ENCODE results near the gene TRPV5. TPM values are rescaled to one million over a fixed set of nuclear protein-coding genes. Genes with fewer than 3 reads are reported as not detected.

The TRPV5 gene
- total RNA-seq, 2 experiments from 2014 or later, result not detected

DNA sequence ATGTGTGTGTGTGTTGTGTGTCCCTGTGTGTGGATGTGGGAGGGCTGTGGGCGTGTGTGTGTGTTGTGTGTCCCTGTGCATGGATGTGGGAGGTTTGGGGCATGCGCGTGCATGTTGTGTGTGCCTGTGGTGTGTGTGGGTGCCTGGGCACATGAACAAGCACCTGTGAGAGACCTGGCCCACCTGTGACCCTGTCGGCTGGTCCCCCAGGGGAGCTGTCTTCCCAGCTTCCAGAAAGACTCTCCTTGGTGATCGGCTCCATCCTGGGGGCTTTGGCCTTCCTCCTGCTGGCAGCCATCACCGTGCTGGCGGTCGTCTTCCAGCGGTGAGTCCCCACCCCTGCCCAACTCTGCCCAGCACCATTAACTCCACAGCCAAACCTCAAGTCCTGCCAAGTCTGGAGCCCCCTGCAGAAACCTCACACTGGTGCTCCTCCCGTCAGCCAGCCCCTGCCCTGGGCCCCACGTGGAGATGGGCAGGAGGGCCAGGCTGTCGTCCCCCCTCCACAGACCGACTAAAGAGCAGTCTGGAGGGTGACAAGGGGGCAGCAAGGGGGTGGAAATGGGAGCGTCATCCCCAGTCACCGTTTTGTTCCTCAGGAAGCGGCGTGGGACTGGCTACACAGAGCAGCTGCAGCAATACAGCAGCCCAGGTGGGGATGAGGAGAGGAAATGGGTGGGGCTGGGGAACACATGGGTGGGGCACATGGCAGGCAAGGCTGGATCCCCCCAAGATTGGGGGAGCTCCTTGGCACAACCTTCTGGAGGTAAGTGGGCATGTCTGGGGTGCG is 66.0 kb downstream of the TRPV5 start:
- Mint-ChIP-seq H3K9me3 (ENCODE audit: low read depth) (no peaks in the 10 kb centered on the region), H3K4me1 (no peaks in the 10 kb centered on the region), H3K27ac (no peak overlapping the region), H3K4me3 (no peak overlapping the region), H3K36me3 (ENCODE audit: low read depth) (peaks cover 12% of the 10 kb centered on the region), H3K27me3 (no peaks in the 10 kb centered on the region)
- intact Hi-C loops (cut with DNase I, micrococcal nuclease), result loop anchor here in 1 of 2 experiments (5.0 kb wide), 1 partner anchor 235 kb away; no protein-coding TSS in a partner anchor
- CTCF ChIA-PET, result interaction anchor here (1.5 kb wide), 1 partner anchor 235 kb away, joined by 3 read pairs; no protein-coding TSS in a partner anchor
- DNase-seq (no peak), ATAC-seq (no peak)
- POLR2A ChIA-PET, result no interaction called here

DNA sequence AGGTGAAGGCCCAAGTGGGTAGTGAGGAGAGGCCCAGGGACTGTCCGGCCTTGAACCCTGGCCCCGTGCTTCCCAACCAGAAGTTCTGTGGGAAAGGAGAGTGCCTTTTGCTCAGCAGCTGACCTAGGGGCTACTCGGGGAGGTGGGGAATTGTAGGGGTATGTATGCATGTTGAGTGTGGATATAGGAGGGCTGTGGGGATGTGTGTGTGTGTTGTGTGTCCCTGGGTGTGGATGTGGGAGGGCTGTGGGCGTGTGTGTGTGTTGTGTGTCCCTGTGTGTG is 66.5 kb downstream of the TRPV5 start:
- intact Hi-C loops (cut with DNase I, micrococcal nuclease), result loop anchor here in 1 of 2 experiments (5.0 kb wide), 1 partner anchor 235 kb away; no protein-coding TSS in a partner anchor
- H3K9me3 Mint-ChIP-seq (ENCODE audit: low read depth), result no peaks in the 10 kb centered on the region
- H3K4me1 Mint-ChIP-seq, result no peaks in the 10 kb centered on the region
- H3K36me3 Mint-ChIP-seq (ENCODE audit: low read depth), result peaks cover 12% of the 10 kb centered on the region
- no peak for DNase-seq
- no peak for ATAC-seq
- H3K4me3 Mint-ChIP-seq, result no peak overlapping the region
- CTCF ChIA-PET, result interaction anchor here (0.6 to 1.5 kb wide), 2 partner anchors 235 to 365 kb away, joined by 3 read pairs; no protein-coding TSS in a partner anchor
- H3K27ac Mint-ChIP-seq, result no peak overlapping the region
- no peaks in the 10 kb centered on the region for H3K27me3 Mint-ChIP-seq
- POLR2A ChIA-PET, result no interaction called here

DNA sequence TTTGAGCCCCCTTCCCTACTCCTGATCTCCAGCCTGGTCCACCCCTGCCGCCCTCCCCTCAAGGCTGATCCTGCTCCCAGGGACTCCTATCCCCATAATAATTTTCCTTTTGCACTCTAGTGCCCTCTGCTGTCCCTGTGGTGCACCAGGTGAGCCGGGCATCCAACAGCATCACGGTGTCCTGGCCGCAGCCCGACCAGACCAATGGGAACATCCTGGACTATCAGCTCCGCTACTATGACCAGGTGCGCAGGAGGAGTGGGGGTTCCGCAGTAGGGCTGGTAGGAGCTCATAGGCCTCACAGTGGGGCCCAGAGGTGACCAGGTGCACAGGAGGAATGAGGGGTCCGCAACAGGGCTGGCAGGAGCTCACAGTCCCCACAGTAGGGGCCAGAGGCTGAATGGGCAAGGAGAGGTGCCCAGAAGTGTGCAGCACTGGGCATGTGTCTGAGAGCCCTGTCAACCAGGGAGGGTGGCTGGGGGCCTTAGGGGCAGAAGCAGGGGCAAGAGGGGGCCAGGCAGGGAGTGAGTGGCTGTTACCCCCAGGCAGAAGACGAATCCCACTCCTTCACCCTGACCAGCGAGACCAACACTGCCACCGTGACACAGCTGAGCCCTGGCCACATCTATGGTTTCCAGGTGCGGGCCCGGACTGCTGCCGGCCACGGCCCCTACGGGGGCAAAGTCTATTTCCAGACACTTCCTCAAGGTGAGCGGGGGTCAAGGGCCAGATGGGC is 67.0 kb downstream of the TRPV5 start:
- ChIA-PET POLR2A (no interaction called here), CTCF (interaction anchor here (0.6 to 2.6 kb wide), 4 partner anchors 11 to 563 kb away, joined by 3 to 8 read pairs (median 3); no protein-coding TSS in a partner anchor)
- ATAC-seq (peak; percentile 47), DNase-seq (peak; percentile 41)
- no peaks in the 10 kb centered on the region for H3K4me1 Mint-ChIP-seq
- peaks cover 12% of the 10 kb centered on the region for H3K36me3 Mint-ChIP-seq (ENCODE audit: low read depth)
- no peak overlapping the region for H3K4me3 Mint-ChIP-seq
- H3K27me3 Mint-ChIP-seq, result no peaks in the 10 kb centered on the region
- no peaks in the 10 kb centered on the region for H3K9me3 Mint-ChIP-seq (ENCODE audit: low read depth)
- H3K27ac Mint-ChIP-seq, result no peak overlapping the region
- intact Hi-C loops (cut with DNase I, micrococcal nuclease), result loop anchor here in 1 of 2 experiments (5.0 kb wide), 1 partner anchor 234 kb away; no protein-coding TSS in a partner anchor

DNA sequence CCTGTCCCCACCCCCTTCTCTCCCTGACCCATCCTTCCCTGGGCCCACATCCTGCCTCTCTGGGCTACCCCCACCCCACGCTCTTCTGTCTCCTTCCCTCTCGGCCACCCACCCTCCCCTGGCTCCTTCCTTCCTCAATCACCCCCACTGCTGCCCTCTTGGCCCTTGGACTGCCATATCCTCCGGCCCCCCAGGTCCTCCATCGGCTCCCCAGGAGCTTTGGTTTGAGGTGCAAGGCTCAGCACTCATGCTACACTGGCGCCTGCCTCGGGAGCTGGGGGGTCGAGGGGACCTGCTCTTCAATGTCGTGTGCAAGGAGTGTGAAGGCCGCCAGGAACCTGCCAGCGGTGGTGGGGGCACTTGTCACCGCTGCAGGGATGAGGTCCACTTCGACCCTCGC is 67.8 kb downstream of the TRPV5 start:
- intact Hi-C loops (cut with DNase I, micrococcal nuclease), result loop anchor here in 1 of 2 experiments (5.0 kb wide), 1 partner anchor 233 kb away; no protein-coding TSS in a partner anchor
- ChIA-PET POLR2A (no interaction called here), CTCF (interaction anchor here (0.7 to 2.6 kb wide), 5 partner anchors 10 to 572 kb away, joined by 3 to 8 read pairs (median 3); no protein-coding TSS in a partner anchor)
- Mint-ChIP-seq H3K9me3 (ENCODE audit: low read depth) (no peaks in the 10 kb centered on the region), H3K4me1 (no peaks in the 10 kb centered on the region), H3K4me3 (no peak overlapping the region), H3K27ac (no peak overlapping the region), H3K36me3 (ENCODE audit: low read depth) (peaks cover 12% of the 10 kb centered on the region), H3K27me3 (no peaks in the 10 kb centered on the region)
- ATAC-seq (no peak), DNase-seq (no peak)

DNA sequence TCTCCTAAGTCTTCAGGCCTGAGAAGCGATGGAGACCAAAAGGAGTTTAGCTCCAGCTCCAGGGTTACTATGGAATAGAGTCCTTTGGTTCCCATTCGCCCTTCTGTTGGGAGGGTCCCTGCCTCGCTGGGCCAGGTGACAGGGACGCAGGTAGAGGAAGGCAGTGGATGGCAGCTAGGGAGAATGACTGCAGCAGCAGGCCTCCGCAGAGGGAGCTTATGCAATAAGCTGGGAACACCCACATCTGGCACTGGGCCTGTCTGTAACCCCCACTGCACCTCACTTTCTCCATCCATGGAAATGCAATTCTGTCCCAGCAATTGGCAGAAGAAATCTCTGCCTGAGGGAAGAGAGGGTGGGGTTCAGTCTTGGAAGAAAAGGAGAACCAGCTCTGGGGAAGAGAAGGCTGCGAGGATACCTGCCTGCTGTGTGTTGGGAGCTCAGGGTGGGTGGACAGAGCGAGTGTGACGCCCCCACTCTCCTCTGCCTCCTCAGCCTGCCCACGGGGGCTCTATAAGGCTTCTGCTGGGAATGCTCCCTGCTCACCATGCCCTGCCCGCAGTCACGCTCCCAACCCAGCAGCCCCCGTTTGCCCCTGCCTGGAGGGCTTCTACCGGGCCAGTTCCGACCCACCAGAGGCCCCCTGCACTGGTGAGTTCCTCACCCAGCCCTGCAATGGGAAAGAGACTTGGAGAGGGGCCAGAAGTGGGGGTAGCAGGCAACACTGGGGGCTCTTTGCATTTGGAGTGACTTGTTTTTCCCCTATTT is 68.4 kb downstream of the TRPV5 start:
- Mint-ChIP-seq H3K27me3 (no peaks in the 10 kb centered on the region), H3K4me3 (no peak overlapping the region), H3K4me1 (no peaks in the 10 kb centered on the region), H3K36me3 (ENCODE audit: low read depth) (peaks cover 12% of the 10 kb centered on the region), H3K27ac (no peak overlapping the region), H3K9me3 (ENCODE audit: low read depth) (no peaks in the 10 kb centered on the region)
- intact Hi-C loops (cut with DNase I, micrococcal nuclease), result loop anchor here in 1 of 2 experiments (5.0 kb wide), 1 partner anchor 233 kb away; no protein-coding TSS in a partner anchor
- DNase-seq (no peak), ATAC-seq (no peak)
- ChIA-PET CTCF (interaction anchor here (0.6 to 2.6 kb wide), 7 partner anchors 9 to 573 kb away, joined by 3 to 8 read pairs (median 3); no protein-coding TSS in a partner anchor), POLR2A (no interaction called here)

DNA sequence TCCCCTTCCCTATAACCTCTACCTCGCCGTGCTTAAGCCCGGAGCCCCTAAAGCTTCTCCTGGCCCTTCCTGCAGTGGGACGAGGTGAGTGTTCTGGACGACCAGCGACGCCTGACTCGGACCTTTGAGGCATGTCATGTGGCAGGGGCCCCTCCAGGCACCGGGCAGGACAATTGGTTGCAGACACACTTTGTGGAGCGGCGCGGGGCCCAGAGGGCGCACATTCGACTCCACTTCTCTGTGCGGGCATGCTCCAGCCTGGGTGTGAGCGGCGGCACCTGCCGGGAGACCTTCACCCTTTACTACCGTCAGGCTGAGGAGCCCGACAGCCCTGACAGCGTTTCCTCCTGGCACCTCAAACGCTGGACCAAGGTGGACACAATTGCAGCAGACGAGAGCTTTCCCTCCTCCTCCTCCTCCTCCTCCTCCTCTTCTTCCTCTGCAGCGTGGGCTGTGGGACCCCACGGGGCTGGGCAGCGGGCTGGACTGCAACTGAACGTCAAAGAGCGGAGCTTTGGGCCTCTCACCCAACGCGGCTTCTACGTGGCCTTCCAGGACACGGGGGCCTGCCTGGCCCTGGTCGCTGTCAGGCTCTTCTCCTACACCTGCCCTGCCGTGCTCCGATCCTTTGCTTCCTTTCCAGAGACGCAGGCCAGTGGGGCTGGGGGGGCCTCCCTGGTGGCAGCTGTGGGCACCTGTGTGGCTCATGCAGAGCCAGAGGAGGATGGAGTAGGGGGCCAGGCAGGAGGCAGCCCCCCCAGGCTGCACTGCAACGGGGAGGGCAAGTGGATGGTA is 69.5 kb downstream of the TRPV5 start:
- Mint-ChIP-seq H3K36me3 (ENCODE audit: low read depth) (peaks cover 5% of the 10 kb centered on the region), H3K27ac (no peak overlapping the region), H3K4me3 (no peak overlapping the region), H3K4me1 (peaks cover 1% of the 10 kb centered on the region), H3K9me3 (ENCODE audit: low read depth) (no peaks in the 10 kb centered on the region), H3K27me3 (no peaks in the 10 kb centered on the region)
- intact Hi-C loops (cut with DNase I, micrococcal nuclease), result no loop called here
- ATAC-seq (no peak), DNase-seq (no peak)
- ChIA-PET POLR2A (no interaction called here), CTCF (interaction anchor here (0.7 to 2.6 kb wide), 4 partner anchors 8 to 1249 kb away, joined by 3 to 8 read pairs (median 4); no protein-coding TSS in a partner anchor)

DNA sequence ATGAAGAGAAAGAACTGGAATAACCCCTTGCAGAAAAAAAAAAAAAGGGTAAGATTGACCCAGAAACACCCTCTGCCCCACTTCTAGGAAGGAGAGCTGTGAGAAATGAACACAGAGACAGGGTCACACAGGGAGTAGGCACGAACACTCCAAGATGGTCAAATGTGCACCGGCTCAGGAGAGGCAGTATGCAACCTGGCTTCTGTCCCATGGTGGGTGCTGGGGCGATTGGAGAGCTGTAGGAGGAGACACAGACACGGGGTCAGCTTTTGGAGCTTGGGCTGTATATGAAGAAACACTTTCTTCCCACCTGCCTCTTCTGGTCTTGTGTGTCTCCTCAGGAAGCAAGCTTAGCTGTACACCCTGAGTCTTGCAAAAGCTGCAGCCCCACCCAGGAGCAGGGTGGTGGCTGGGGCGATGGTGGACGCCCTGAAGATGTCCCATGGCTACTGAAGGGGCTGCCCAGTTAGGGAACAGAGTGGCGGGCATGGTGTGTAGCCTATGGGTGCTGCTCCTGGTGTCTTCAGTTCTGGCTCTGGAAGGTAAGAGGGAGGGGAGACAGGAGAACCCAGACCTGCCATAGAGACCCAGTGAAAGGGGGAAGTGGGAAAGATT is 70.7 kb downstream of the TRPV5 start:
- H3K27ac Mint-ChIP-seq, result no peak overlapping the region
- CTCF ChIA-PET, result interaction anchor here (0.6 to 7.8 kb wide), 6 partner anchors 9 to 365 kb away, joined by 3 to 42 read pairs (median 5); no protein-coding TSS in a partner anchor
- no peak for DNase-seq
- POLR2A ChIA-PET, result interaction anchor here (0.6 kb wide), 1 partner anchor 215 kb away, joined by 4 read pairs; no protein-coding TSS in a partner anchor
- no peak overlapping the region for H3K4me3 Mint-ChIP-seq
- H3K4me1 Mint-ChIP-seq, result peaks cover 4% of the 10 kb centered on the region
- H3K9me3 Mint-ChIP-seq (ENCODE audit: low read depth), result no peaks in the 10 kb centered on the region
- intact Hi-C loops (cut with DNase I, micrococcal nuclease), result no loop called here
- peaks cover 5% of the 10 kb centered on the region for H3K36me3 Mint-ChIP-seq (ENCODE audit: low read depth)
- H3K27me3 Mint-ChIP-seq, result no peaks in the 10 kb centered on the region
- no peak for ATAC-seq

DNA sequence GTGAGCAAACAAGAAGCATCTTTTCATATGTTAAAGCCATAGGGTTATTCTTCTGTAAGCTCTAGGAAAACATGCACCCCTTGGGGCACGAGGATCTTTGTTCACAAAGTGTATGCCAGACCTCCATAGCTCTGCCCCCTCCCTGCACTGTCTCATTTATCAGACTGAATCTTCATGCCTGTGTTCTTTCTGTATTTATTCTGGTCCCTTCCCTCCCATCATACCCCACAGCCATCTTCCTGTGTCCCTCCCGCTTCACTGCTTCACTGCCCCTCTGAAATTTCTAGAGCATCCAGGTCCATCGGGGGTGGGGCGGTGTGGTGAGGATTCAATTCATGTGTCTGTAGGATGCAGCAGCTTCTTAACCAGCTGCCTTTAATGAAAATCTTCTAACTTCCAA is 71.2 kb downstream of the TRPV5 start:
- Mint-ChIP-seq H3K27ac (no peak overlapping the region), H3K9me3 (ENCODE audit: low read depth) (no peaks in the 10 kb centered on the region), H3K36me3 (ENCODE audit: low read depth) (peaks cover 5% of the 10 kb centered on the region), H3K4me1 (peaks cover 7% of the 10 kb centered on the region), H3K4me3 (no peak overlapping the region), H3K27me3 (no peaks in the 10 kb centered on the region)
- intact Hi-C loops (cut with DNase I, micrococcal nuclease), result no loop called here
- ChIA-PET POLR2A (no interaction called here), CTCF (interaction anchor here (0.9 to 7.8 kb wide), 5 partner anchors 8 to 51 kb away, joined by 3 to 42 read pairs (median 5); no protein-coding TSS in a partner anchor)
- DNase-seq, result no peak
- no peak for ATAC-seq

DNA sequence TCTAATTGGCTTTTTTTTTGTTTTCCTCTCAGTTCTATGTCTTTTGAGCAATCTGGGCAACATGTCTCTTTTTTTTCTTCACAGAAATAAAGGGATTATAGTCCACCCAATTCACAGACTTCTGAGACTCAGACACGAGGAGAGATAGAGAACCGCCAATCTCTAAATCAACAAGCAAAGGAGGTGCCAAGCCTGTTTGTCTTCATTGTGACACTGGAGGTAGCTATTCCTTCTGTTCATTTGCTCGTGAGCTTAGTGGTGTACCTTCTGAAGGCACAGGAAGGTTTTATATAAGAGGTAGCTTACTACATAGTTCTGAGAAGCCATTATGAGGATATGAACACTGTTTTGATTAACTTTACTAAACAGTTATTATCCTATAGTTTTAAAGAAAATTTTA is 72.6 kb downstream of the TRPV5 start:
- no peak overlapping the region for H3K27ac Mint-ChIP-seq
- DNase-seq (no peak), ATAC-seq (no peak)
- H3K27me3 Mint-ChIP-seq, result no peaks in the 10 kb centered on the region
- H3K9me3 Mint-ChIP-seq (ENCODE audit: low read depth), result no peaks in the 10 kb centered on the region
- peaks cover 17% of the 10 kb centered on the region for H3K4me1 Mint-ChIP-seq
- intact Hi-C loops (cut with DNase I, micrococcal nuclease), result no loop called here
- CTCF ChIA-PET, result interaction anchor here (0.6 to 7.8 kb wide), 9 partner anchors 9 to 1782 kb away, joined by 3 to 42 read pairs (median 4); no protein-coding TSS in a partner anchor
- H3K36me3 Mint-ChIP-seq (ENCODE audit: low read depth), result peaks cover 5% of the 10 kb centered on the region
- no peak overlapping the region for H3K4me3 Mint-ChIP-seq
- POLR2A ChIA-PET, result no interaction called here

DNA sequence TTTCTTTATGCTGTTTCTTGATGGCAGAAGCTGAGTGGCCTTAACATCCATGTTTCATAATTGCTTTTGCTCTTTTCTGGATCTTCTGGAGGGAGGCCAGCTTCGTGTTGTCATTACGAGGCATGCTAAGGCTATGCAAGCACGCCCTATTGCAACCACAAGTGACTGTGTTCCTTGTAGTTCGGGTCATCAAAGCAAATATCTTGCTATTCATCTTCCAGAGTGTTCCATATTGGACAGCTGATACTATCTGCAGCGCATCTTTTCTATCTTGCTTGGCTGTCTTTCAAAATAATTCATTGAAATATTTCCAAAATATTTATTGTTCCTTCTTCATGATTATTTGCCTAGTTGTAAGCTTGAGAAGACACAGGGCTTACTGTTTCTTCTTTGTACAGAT is 73.7 kb downstream of the TRPV5 start:
- POLR2A ChIA-PET, result interaction anchor here (0.6 kb wide), 1 partner anchor 251 kb away, joined by 4 read pairs; no protein-coding TSS in a partner anchor
- intact Hi-C loops (cut with DNase I, micrococcal nuclease), result loop anchor here in 1 of 2 experiments (10.0 kb wide), 1 partner anchor 885 kb away; the partner anchor contains the start of gene TAS2R38
- DNase-seq, result no peak
- Mint-ChIP-seq H3K4me3 (no peak overlapping the region), H3K9me3 (ENCODE audit: low read depth) (no peaks in the 10 kb centered on the region), H3K27ac (no peak overlapping the region), H3K27me3 (no peaks in the 10 kb centered on the region), H3K36me3 (ENCODE audit: low read depth) (peaks cover 5% of the 10 kb centered on the region), H3K4me1 (peaks cover 23% of the 10 kb centered on the region)
- CTCF ChIA-PET, result interaction anchor here (1.0 to 7.8 kb wide), 7 partner anchors 8 to 355 kb away, joined by 3 to 42 read pairs (median 4); no protein-coding TSS in a partner anchor
- no peak for ATAC-seq
